ENCODE measurements around the gene EXOC4.

- TF ChIP-seq, protein P1, sequence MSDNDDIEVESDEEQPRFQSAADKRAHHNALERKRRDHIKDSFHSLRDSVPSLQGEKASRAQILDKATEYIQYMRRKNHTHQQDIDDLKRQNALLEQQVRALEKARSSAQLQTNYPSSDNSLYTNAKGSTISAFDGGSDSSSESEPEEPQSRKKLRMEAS (IDR thresholded peaks at IDR 0.05), result no peak
- no peak for TF ChIP-seq MYC (CRISPR knock-in tag; IDR thresholded peaks at IDR 0.05; ENCODE audit: borderline replicate concordance)
- TF ChIP-seq, protein P2, sequence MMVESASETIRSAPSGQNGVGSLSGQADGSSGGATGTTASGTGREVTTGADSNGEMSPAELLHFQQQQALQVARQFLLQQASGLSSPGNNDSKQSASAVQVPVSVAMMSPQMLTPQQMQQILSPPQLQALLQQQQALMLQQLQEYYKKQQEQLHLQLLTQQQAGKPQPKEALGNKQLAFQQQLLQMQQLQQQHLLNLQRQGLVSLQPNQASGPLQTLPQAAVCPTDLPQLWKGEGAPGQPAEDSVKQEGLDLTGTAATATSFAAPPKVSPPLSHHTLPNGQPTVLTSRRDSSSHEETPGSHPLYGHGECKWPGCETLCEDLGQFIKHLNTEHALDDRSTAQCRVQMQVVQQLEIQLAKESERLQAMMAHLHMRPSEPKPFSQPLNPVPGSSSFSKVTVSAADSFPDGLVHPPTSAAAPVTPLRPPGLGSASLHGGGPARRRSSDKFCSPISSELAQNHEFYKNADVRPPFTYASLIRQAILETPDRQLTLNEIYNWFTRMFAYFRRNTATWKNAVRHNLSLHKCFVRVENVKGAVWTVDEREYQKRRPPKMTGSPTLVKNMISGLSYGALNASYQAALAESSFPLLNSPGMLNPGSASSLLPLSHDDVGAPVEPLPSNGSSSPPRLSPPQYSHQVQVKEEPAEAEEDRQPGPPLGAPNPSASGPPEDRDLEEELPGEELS (CRISPR knock-in tag; IDR thresholded peaks at IDR 0.05), result no peak
- no peak for TF ChIP-seq ZMYM2 (CRISPR knock-in tag; IDR thresholded peaks at IDR 0.05)
- no peak for TF ChIP-seq KLF16 (CRISPR knock-in tag; IDR thresholded peaks at IDR 0.05)
- no peak for TF ChIP-seq ZNF24 (IDR thresholded peaks at IDR 0.05)
- no peak for TF ChIP-seq CTCF (CRISPR knock-in tag; IDR thresholded peaks at IDR 0.05)
- no peak for TF ChIP-seq PHF8 (CRISPR knock-in tag; IDR thresholded peaks at IDR 0.05)
- no peak for TF ChIP-seq ZNF460 (CRISPR knock-in tag; IDR thresholded peaks at IDR 0.05; ENCODE audit: borderline replicate concordance)
- TF ChIP-seq ZBTB40 (IDR thresholded peaks at IDR 0.05), result no peak
- TF ChIP-seq ZBTB40 (CRISPR knock-in tag; IDR thresholded peaks at IDR 0.05), result no peak
- no peak for TF ChIP-seq ZNF792 (CRISPR knock-in tag; IDR thresholded peaks at IDR 0.05)
These were observed 208.5 kb downstream of the EXOC4 start for GRCh38 chr7:133461421-133461820.

All from HepG2 (cell line).